Fibroblast of pulmonary artery (primary cell): ENCODE results near the gene PTPN2.

Source experiments
- DNase-seq: peaks from one replicate; pipeline ENCODE4 v3.0.0-alpha.2; 2010; ENCODE audit warnings: low read depth
- H3K4me3 ChIP-seq: replicated peaks from 2 replicates; pipeline ENCODE4 v1.5.1; 2011; ENCODE audit warnings: low read depth, mild to moderate bottlenecking, control low read depth, low read length, moderate library complexity
- TF ChIP-seq, protein P1 (sequence below): IDR thresholded peaks from 2 replicates; pipeline ENCODE4 v1.5.1; 2011; ENCODE audit warnings: mild to moderate bottlenecking, control low read depth, low read length, inconsistent platforms; ENCODE audit errors: missing control alignments

The PTPN2 gene

DNA sequence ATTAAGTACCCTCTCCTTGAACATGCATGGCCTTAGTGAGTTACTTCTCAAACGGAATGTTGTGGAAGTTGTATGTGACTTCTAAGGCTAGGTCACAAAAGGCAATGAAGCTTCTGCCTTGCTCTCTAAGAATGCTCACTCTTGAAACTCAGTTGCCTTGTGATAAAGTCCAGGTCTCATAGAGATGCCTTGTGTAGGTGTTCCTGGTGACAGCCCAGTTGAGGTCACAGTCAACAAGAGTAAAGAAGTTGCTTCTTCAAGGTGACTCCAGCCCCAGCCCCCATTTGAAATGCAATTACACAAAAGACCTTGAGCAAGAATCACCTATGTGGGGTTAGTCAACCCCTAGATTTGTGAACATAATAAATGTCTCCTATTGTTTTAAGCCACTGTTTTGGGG, 35.6 kb downstream of the PTPN2 start:
- TF ChIP-seq, protein P1, sequence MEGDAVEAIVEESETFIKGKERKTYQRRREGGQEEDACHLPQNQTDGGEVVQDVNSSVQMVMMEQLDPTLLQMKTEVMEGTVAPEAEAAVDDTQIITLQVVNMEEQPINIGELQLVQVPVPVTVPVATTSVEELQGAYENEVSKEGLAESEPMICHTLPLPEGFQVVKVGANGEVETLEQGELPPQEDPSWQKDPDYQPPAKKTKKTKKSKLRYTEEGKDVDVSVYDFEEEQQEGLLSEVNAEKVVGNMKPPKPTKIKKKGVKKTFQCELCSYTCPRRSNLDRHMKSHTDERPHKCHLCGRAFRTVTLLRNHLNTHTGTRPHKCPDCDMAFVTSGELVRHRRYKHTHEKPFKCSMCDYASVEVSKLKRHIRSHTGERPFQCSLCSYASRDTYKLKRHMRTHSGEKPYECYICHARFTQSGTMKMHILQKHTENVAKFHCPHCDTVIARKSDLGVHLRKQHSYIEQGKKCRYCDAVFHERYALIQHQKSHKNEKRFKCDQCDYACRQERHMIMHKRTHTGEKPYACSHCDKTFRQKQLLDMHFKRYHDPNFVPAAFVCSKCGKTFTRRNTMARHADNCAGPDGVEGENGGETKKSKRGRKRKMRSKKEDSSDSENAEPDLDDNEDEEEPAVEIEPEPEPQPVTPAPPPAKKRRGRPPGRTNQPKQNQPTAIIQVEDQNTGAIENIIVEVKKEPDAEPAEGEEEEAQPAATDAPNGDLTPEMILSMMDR: no peak
- no peak overlapping the region for H3K4me3 ChIP-seq
- DNase-seq: no peak

DNA sequence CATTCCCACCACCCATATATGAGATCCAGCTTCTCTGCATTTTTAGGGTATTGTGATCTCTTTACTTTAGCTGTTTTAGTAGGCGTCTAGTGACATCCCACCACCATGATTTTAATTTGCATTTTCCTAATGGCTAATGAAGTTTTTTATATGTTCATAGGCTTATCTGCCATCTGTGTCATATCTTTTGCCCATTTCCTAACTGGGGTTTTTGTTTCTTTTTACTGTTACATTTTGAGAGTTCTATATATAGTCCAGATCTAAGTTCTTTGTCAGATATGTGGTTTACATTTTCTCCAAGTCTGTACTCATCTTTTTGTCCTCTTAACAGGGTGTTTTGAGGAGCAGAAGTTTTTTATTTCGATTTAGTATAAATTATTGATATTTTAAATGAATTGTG, 39.6 kb downstream of the PTPN2 start:
- no peak for DNase-seq
- TF ChIP-seq, protein P1: no peak
- H3K4me3 ChIP-seq: no peak overlapping the region

DNA sequence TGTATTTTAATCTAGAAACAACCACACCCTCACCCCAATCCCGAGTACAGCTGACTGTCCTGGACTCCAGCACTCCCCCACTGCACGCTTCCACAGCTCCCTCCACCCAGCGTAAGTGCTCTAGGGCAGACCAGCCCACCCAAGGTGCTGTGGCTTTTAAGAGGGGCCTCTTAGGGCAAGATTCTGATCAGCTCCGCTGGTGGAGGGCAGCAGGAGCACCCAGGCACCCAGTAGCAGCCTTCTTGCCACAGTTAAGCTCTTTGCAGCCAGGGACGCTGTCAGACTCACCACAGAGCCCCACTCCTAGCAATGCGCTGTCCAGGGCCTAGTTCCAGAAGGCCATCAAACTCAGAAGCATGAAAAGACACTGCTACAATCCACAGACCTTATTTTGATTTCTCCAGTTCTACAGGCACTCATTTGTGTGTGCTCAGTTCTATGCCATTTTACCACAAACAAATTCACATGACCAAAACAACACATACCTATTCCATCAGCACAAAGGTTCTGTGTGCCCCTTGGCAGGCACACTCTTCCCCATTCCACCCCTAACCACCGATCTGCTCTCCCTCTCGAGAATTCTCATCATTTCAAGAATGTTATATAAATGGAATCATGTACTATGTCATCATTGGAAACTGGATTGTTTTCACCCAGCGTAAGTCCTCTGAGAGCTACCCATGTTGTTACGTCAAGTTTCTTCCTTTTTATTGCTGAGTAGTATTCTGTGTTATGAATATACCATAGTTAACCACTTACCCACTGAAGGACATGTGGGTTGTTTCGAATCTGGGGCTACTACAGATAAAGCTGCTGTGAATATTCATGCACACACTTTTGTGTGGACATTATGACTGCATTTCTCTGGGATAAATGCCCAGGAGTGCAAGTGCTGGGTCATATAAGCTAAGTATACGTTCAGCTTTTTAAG, 40.4 kb downstream of the PTPN2 start:
- no peak for DNase-seq
- TF ChIP-seq, protein P1: no peak
- H3K4me3 ChIP-seq: no peak overlapping the region

DNA sequence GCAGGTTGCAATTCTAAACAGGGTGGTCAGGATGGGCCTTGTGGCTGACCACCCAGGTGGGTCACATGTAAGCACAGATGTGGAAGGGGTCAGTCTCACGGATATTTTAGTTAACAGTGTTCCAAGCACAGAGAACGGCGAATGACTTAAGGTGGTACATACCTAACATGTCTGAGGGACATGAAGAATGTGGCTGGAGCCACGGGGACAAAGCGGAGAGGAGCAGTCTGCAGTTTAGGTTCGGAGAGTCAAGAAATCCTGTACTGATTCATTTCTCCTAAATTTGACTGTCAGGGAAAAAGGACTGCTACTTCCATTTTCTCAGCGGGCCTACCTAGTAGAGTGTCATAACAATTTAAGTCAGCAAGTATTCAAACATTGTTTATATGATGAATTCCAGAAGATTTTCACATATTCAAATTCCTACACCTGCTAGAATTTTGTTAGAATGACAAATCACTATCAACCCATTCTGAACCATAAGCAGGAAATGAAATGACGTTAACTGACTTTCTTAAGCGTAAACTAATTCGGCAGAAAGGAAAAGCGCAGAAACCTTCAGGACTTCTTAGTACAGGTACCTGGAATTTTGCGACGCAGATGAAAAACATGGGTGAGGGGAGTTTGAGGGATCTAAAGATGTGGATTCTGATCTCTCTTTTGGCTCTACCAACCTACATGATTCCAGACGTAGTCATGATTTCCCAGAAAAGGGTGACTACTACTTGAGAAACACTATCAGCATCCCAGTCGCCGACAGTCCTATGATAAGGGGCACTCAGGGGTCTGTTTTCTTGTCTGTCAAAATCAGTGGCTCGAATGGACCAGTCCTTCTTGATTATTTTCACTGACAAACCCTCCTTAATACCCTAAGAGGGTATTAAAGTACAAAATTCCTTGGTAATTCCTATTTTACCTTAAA, 41.3 kb downstream of the PTPN2 start:
- DNase-seq: no peak
- H3K4me3 ChIP-seq: no peak overlapping the region
- TF ChIP-seq, protein P1: no peak

DNA sequence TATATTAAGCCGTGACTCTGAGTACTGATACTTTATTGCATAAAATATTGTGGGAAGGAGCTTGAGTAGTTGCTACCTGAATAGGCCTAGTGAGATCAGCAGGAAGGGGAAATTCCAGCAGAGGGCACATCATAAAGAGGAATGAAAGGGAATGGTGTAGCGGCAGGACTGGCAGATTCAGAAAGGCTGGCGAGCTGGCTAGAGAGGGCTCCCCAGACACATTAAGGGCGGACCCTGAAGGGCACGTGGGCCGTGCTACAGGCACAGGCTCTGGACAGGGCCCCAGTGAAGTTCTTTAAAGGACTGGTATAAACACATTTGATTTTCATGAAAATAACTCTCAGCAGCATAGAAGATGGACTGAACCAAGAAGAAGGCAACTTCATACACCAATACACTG, 43.0 kb downstream of the PTPN2 start:
- DNase-seq: no peak
- TF ChIP-seq, protein P1: no peak
- H3K4me3 ChIP-seq: no peak overlapping the region

DNA sequence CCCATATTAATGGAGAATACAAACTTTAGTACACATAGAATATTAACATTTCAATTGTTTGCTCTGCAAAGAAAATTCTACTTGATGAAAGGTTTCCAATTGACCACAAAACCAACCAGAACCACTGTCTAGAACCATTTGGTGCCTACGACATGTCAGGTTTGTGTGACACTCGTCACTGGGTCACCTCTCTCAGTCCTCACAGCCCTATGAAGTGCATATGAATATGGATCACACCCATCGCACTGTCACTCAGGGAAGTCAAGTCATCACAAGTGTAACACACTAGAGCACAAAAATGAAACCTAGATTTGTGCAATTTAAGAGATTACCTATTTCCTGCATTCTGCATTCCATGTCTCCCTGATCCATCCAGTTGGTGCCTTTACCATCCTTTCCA, 43.7 kb downstream of the PTPN2 start:
- TF ChIP-seq, protein P1: no peak
- DNase-seq: no peak
- H3K4me3 ChIP-seq: no peak overlapping the region
